Measurements from ENCODE around the gene COPS3.

GRCh38 chr17:17200311-17200710, 80.7 kb downstream of the COPS3 start:
- TF ChIP-seq CTCF (conservative IDR thresholded peaks at IDR 0.05 in 1 of 2, IDR thresholded peaks at IDR 0.05 in 1 of 2; ENCODE audit: extremely low read depth in 1 of 2, insufficient read depth in 1 of 2, low read depth in 1 of 2, low read length in 2 of 2) (no peak), EZH2 (IDR thresholded peaks at IDR 0.05; ENCODE audit: borderline replicate concordance, low read length) (no peak)

Measured in mammary epithelial cell (primary cell).